ENCODE measurements around the gene OSBPL5. TPM values are rescaled to one million over a fixed set of nuclear protein-coding genes. Genes with fewer than 3 reads are reported as not detected.
A peak's percentile ranks its signal among the peaks of the same experiment; 100 is the strongest.

The OSBPL5 gene
- total and polyA plus RNA-seq, 2 donors from 2014 or later: 8.5 to 63.0 TPM

DNA sequence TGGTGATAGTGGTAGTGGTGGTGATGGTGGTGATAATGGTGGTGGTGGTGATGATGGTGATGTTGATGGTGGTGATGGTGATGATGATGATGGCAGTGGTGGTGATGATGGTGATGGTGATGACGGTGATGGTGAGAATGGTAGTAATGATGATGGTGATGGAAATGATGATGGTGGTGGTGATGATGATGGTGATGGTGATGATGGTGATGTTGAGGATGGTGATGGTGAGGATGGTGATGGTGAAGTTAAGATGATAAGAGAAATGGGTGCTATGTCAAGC, 41.8 kb upstream of the OSBPL5 start:
- no peaks in the 10 kb centered on the region for H3K36me3 ChIP-seq (ENCODE audit: control insufficient read depth in 2 of 3, insufficient read depth in 3 of 3, low read length in 3 of 3)
- intact Hi-C loops (cut with DNase I): no loop called here
- H3K4me3 ChIP-seq (ENCODE audit: low read length in 3 of 3): no peak overlapping the region
- peaks cover 2% of the 10 kb centered on the region for H3K27me3 ChIP-seq (ENCODE audit: control insufficient read depth, insufficient read depth, low read length)
- DNase-seq (no peak), FAIRE-seq (no peak)
- no peak overlapping the region for H3K27ac ChIP-seq (ENCODE audit: low read depth in 2 of 2, low read length in 2 of 2)
- TF ChIP-seq, protein P1, sequence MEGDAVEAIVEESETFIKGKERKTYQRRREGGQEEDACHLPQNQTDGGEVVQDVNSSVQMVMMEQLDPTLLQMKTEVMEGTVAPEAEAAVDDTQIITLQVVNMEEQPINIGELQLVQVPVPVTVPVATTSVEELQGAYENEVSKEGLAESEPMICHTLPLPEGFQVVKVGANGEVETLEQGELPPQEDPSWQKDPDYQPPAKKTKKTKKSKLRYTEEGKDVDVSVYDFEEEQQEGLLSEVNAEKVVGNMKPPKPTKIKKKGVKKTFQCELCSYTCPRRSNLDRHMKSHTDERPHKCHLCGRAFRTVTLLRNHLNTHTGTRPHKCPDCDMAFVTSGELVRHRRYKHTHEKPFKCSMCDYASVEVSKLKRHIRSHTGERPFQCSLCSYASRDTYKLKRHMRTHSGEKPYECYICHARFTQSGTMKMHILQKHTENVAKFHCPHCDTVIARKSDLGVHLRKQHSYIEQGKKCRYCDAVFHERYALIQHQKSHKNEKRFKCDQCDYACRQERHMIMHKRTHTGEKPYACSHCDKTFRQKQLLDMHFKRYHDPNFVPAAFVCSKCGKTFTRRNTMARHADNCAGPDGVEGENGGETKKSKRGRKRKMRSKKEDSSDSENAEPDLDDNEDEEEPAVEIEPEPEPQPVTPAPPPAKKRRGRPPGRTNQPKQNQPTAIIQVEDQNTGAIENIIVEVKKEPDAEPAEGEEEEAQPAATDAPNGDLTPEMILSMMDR (IDR thresholded peaks at IDR 0.05; ENCODE audit: borderline replicate concordance, extremely low read depth, insufficient read depth): no peak
- H3K9ac ChIP-seq (ENCODE audit: low read length in 3 of 3): no peak overlapping the region
- H3K9me3 ChIP-seq (ENCODE audit: control insufficient read depth in 2 of 3, insufficient read depth in 1 of 3, low read length in 3 of 3): no peaks in the 10 kb centered on the region
- peaks cover 0 to 5% (median 0%) of the 10 kb centered on the region in 3 donors for H3K4me1 ChIP-seq (ENCODE audit: control insufficient read depth in 2 of 3, insufficient read depth in 2 of 3, low read depth in 1 of 3, low read length in 3 of 3)

DNA sequence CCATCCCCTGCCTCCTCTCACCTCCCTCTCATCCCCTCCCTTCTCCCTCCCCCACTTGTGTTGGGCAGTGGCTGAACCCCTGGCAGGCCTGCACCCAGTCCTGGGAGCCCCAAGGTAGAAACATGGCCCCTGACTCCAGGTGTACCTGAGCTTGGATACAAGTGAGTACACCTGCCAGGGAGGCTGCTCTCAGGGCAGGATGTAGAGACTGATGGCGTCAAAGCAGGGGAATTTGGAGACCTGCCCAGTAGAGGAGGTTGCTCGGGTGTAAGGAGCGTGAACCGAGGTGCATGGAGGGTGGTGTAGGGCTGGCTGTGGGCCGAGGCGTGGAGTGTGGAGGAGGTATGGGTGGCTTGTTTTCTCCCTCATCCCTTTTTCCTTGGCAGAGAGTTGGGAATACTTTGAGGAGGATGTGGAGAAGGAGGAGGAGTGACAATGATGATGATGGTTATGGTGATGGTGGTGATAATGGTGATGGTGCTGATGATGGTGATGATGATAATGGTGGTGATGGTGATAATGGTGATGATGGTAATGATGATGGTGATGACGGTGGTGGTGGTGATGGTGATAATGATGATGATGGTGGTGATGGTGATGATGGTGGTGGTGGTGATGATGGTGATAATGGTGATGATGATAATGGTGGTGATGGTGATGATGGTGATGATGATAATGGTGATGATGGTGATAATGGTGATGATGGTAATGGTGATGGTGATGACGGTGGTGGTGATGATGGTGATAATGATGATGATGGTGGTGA, 41.2 kb upstream of the OSBPL5 start:
- H3K9ac ChIP-seq (ENCODE audit: low read length in 3 of 3): no peak overlapping the region

DNA sequence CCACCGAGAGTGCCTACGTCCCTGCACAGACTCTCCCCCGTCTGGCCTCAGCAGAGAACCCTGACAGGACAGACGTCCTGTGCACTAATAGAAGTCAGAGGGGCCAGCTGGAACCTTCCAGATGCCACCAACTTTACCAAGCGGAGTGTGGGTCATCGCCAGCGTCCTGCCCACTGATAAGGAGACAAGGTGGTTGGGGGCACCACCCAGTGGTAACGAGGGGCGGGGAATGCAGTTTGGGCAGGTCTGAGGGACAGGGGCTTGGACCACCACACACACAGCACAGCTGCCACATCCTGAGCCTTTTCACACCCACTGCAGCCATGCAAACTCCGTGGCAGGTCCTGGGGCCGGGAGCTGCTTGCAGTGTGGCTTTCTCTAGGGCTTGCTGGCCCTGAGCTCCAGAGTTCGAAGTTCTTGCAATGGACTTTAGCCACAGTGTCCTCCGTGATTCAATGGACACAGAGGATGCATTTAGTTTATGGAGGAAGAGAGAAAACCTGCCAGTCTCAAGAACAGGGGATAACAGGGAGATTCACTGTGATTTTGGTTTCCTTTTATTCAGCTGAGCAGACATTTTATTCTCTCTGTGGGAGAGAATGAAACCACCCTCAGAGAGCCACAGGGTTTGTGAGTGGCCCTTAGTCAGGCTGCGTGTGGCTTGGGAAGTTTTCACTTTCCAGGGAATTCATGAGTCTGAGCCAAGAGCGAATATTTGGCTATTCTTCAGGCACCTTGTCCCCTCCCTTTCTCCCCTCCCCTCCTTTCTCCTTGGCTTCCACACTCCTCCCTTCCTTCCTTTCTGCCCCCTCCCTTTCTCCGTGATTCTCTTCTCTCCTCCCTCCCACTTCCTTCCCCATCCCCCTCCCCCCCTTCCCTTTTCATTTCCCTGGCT, 40.4 kb upstream of the OSBPL5 start:
- no peaks in the 10 kb centered on the region for H3K9me3 ChIP-seq (ENCODE audit: control insufficient read depth in 2 of 3, insufficient read depth in 1 of 3, low read length in 3 of 3)
- DNase-seq: peak in 1 of 5 donors; percentile 32
- FAIRE-seq: no peak
- H3K9ac ChIP-seq (ENCODE audit: low read length in 3 of 3): no peak overlapping the region
- H3K27me3 ChIP-seq (ENCODE audit: control insufficient read depth, insufficient read depth, low read length): peaks cover 2% of the 10 kb centered on the region
- no peak overlapping the region for H3K4me3 ChIP-seq (ENCODE audit: low read length in 3 of 3)
- H3K27ac ChIP-seq (ENCODE audit: low read depth in 2 of 2, low read length in 2 of 2): no peak overlapping the region
- H3K36me3 ChIP-seq (ENCODE audit: control insufficient read depth in 2 of 3, insufficient read depth in 3 of 3, low read length in 3 of 3): no peaks in the 10 kb centered on the region
- TF ChIP-seq, protein P1 (IDR thresholded peaks at IDR 0.05; ENCODE audit: borderline replicate concordance, extremely low read depth, insufficient read depth): no peak
- intact Hi-C loops (cut with DNase I): no loop called here
- H3K4me1 ChIP-seq (ENCODE audit: control insufficient read depth in 2 of 3, insufficient read depth in 2 of 3, low read depth in 1 of 3, low read length in 3 of 3): peaks cover 0 to 5% (median 0%) of the 10 kb centered on the region in 3 donors

More for the DNA sequence above, 41.2 kb upstream of the OSBPL5 start:
- Histone ChIP-seq H3K4me1 (ENCODE audit: control insufficient read depth in 2 of 3, insufficient read depth in 2 of 3, low read depth in 1 of 3, low read length in 3 of 3) (peaks cover 0 to 5% (median 0%) of the 10 kb centered on the region in 3 donors), H3K27ac (ENCODE audit: low read depth in 2 of 2, low read length in 2 of 2) (no peak overlapping the region), H3K36me3 (ENCODE audit: control insufficient read depth in 2 of 3, insufficient read depth in 3 of 3, low read length in 3 of 3) (no peaks in the 10 kb centered on the region), H3K9me3 (ENCODE audit: control insufficient read depth in 2 of 3, insufficient read depth in 1 of 3, low read length in 3 of 3) (no peaks in the 10 kb centered on the region), H3K4me3 (ENCODE audit: low read length in 3 of 3) (no peak overlapping the region), H3K27me3 (ENCODE audit: control insufficient read depth, insufficient read depth, low read length) (peaks cover 2% of the 10 kb centered on the region)
- FAIRE-seq (no peak), DNase-seq (peak in 1 of 5 donors; percentile 35)
- intact Hi-C loops (cut with DNase I): no loop called here
- TF ChIP-seq, protein P1 (IDR thresholded peaks at IDR 0.05; ENCODE audit: borderline replicate concordance, extremely low read depth, insufficient read depth): no peak
